Coronary artery (tissue), 2 donors: Measurements from ENCODE around the gene PRTFDC1.

Experiments used
- DNase-seq: peaks from one replicate; pipeline ENCODE4 v3.0.0-alpha.2; 2017; ENCODE audit warnings: low spot score
- H3K27ac ChIP-seq, 2 donors: fragments of 200-600 bp; sonication (generic); one replicate each; pipeline ENCODE4 v1.5.1; 2016 to 2019
- H3K4me3 ChIP-seq: fragments of 200-600 bp; sonication (generic); 2 replicates; pipeline ENCODE4 v1.5.1; 2016; ENCODE audit warnings: mild to moderate bottlenecking, moderate library complexity
- TF ChIP-seq, protein P1 (sequence below): fragments of 200-600 bp; sonication (generic); IDR thresholded peaks from one replicate; pipeline ENCODE4 v1.5.1; 2019; ENCODE audit warnings: antibody characterized with exemption

Gene PRTFDC1

DNA sequence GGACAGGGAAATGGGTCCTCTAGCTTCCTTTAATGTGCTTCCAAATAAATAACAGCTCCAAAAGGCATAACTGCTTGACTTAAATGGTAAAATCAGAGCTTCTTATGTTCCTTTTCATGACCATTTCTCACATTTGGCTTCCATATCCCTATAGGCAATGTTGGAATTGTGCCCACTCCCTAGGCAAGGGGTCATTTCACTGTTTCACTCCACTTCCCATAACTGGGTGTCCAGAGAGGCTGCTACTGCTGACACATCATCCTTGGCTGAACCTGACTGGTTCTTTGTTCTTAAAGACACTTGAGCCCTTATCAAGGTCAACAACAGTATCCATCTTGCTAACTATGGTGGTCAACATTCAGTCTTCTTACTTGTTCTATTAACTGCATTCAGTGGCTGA lies 37.1 kb downstream of the PRTFDC1 start:
- peak overlapping the region; percentile 12 to 37 for H3K27ac ChIP-seq

DNA sequence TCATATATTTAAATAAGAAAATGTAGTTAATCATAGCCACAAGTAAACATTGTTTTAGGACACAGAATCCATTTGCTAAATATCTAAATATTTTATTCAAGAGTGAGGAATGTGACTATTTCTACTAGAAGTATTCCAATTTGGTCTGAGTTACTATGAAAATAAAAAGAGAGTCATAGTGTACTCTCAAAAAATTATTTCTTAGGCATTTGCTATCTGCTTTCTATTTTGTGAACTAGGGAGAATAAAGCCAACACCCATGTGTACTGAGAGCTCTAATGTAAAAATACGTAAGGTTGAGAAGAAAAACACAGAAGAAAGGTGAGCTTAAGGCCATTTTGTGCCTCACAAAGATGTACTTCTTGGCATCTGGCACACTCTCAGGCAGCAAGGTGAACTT lies 38.3 kb downstream of the PRTFDC1 start:
- Histone ChIP-seq H3K27ac (peak overlapping the region; percentile 62 to 79), H3K4me3 (no peak overlapping the region)
- TF ChIP-seq, protein P1, sequence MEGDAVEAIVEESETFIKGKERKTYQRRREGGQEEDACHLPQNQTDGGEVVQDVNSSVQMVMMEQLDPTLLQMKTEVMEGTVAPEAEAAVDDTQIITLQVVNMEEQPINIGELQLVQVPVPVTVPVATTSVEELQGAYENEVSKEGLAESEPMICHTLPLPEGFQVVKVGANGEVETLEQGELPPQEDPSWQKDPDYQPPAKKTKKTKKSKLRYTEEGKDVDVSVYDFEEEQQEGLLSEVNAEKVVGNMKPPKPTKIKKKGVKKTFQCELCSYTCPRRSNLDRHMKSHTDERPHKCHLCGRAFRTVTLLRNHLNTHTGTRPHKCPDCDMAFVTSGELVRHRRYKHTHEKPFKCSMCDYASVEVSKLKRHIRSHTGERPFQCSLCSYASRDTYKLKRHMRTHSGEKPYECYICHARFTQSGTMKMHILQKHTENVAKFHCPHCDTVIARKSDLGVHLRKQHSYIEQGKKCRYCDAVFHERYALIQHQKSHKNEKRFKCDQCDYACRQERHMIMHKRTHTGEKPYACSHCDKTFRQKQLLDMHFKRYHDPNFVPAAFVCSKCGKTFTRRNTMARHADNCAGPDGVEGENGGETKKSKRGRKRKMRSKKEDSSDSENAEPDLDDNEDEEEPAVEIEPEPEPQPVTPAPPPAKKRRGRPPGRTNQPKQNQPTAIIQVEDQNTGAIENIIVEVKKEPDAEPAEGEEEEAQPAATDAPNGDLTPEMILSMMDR: no peak
- DNase-seq: no peak

More for the DNA sequence above, 37.1 kb downstream of the PRTFDC1 start:
- DNase-seq: no peak
- TF ChIP-seq, protein P1: no peak
- H3K4me3 ChIP-seq: no peak overlapping the region

DNA sequence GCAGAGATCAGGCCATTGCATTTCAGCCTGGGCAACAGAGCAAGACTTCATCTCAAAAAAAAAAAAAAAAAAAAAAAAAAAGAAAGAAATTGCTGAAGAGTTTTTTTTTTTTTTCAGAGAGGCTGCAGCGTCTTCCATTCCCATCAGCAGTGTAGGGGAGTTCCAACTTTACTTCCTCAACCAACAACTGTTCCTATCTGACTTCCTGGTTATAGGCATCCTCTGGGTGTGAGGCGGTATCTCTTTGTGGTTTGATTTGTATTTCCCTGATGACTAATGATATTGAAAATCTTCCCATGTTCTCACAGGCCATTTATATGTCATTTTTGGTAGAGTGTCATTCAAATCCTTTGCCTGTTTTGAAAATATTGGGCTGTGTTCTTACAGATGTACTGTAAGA lies 40.2 kb downstream of the PRTFDC1 start:
- TF ChIP-seq, protein P1: no peak
- Histone ChIP-seq H3K27ac (no peak overlapping the region), H3K4me3 (no peak overlapping the region)
- no peak for DNase-seq

DNA sequence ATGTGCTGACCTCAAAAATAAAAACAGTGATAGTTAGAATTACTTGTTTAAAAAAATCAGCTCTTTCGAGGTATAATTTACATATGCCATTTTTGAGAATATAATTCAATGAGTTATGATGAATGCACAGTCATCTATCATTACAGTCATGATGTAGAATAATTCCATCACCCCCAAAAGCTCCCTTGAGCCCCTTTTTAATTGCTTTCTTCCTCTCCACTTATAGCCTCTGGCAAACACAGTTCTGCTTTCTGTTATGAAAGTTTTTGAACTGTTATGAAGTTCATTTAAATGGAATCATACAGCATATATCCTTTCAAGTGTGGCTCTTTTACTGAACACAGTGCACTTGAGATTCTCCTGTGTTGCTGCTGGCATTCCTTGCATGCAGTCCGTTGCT lies 41.4 kb downstream of the PRTFDC1 start:
- DNase-seq: no peak
- no peak overlapping the region for H3K4me3 ChIP-seq
- TF ChIP-seq, protein P1: no peak
- no peak overlapping the region for H3K27ac ChIP-seq

DNA sequence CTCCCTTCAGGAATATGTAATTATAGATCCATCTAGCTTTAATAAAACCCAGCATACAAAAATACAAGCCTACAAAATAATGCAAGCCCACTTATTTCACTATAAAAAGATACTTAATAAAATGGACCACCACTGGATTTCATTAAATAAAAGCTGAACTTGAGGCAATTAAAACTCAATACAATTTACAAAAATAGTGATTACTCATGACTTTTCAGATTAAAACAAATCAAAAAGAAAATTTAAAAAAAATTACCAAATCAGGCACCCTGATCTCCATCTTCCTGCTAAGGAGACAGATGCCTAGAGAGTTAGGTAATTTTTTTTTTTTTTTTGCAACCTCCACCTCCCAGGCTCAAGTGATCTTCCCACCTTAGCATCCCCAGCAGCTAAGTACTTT lies 41.8 kb downstream of the PRTFDC1 start:
- Histone ChIP-seq H3K27ac (no peak overlapping the region), H3K4me3 (no peak overlapping the region)
- TF ChIP-seq, protein P1: no peak
- DNase-seq: no peak

DNA sequence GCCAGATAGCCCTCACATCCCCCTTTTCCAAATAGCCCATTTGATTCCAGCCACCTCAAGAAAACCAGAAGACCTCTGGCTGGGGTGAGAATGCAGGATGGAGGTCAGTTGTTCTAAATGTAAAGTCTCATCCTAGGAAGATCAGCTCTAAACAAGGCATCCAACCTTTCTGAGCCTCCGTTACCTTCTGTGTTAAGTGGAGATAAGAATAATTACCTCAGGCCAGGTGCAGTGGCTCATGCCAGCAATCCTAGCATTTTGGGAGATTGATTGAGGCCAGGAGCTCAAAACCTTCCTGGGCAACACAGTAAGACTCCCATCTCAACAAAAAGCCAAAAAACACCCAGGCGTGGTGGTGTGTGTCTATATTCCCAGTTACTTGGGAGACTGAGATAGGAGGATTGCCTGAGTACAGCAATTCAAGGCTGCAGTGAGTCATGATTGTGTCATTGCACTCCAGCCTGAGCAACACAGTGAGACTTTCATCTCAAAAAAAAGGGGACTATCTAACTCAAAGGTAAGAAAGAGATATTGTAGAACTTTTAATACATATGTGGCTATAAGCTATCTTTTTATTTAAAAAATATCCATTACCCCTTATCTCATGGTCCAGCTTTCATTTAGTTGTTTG lies 43.5 kb downstream of the PRTFDC1 start:
- no peak for DNase-seq
- Histone ChIP-seq H3K4me3 (no peak overlapping the region), H3K27ac (no peak overlapping the region)
- TF ChIP-seq, protein P1: no peak

DNA sequence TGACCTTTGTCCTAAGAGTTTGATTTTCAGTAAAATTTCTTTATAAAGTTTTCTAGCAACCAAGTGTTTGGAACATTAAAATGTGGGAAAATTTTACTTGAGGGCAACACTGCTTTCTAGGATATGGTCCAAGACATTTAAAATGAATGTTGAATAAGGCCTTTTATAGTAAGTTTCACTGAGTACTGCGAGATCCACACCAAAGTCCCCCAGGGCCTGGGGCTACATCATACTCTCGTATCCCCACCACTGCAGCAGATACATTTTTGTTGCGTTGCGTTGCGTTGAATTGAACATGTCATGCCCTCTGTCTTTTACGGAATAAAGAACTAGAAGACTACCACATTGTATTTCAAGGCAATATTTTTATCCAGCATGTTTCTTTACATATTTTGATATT lies 44.5 kb downstream of the PRTFDC1 start:
- no peak overlapping the region for H3K4me3 ChIP-seq
- no peak for DNase-seq
- TF ChIP-seq, protein P1: no peak
- H3K27ac ChIP-seq: no peak overlapping the region
